Transverse colon (tissue), 3 donors: ENCODE data around the gene LPIN3.

Experiments
- CTCF ChIP-seq, 5 experiments: fragments of 200-600 bp in 3 of 5; fragments of 450-650 bp in 2 of 5; sonication (generic) in 3 of 5; IDR thresholded peaks; 1 replicate in 2 of 5; 2 replicates in 3 of 5; pipeline ENCODE4 v1.5.1; 2016 to 2017; ENCODE audit warnings: antibody characterized with exemption in 5 of 5, inconsistent platforms in 3 of 5, mild to moderate bottlenecking in 2 of 5, moderate library complexity in 1 of 5
- EP300 ChIP-seq: sonication (generic); formaldehyde crosslinking; IDR thresholded peaks from one replicate; pipeline ENCODE4 v1.6.1; 2017; ENCODE audit warnings: antibody characterized with exemption, low read depth
- POLR2A ChIP-seq: fragments of 450-650 bp; IDR thresholded peaks from one replicate; pipeline ENCODE4 v1.6.1; 2016; ENCODE audit warnings: antibody characterized with exemption, mild to moderate bottlenecking, moderate library complexity

DNA sequence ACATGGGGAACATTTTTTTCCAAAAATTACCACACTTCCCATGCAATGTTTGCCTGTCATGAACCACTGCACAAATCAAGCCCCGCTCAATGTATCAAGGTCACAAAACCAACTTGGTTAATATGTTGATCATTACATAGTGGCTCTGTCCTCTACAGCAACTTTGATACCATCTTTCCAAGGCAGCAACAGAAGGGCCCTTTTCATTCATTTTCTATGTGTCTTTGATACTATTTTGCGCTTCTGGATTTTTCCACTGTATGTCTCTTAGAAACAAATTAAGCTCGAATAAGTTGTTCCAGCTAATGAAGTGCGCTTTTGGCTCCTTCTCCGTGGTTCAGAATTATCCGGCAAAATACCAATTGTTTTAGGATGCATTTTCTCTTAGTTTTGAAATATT, 24.6 kb upstream of the LPIN3 start:
- TF ChIP-seq CTCF (IDR thresholded peaks at IDR 0.05) (no peak), EP300 (no peak), POLR2A (no peak)
